Right lobe of liver (tissue), 4 donors: Measurements from ENCODE around the gene KCNAB1.

Source experiments
- POLR2A ChIP-seq: fragments of 450-650 bp; IDR thresholded peaks from one replicate; pipeline ENCODE4 v1.6.1; 2017; ENCODE audit warnings: antibody characterized with exemption, mild to moderate bottlenecking
- TF ChIP-seq, protein P1 (sequence below), 4 donors: fragments of 200-600 bp in 3 of 4; fragments of 450-650 bp in 1 of 4; IDR thresholded peaks; one replicate each; pipeline versions ENCODE4 v1.5.1 to v1.8.0; 2016 to 2022; ENCODE audit warnings: antibody characterized with exemption in 4 of 4, mild to moderate bottlenecking in 2 of 4
- donor health status: DM: no; HTN: no; CAD: no.
- donor health status: DM: no; HTN: no; CAD: no.
- donor health status: DM: no; HTN: yes; CAD: no.

DNA sequence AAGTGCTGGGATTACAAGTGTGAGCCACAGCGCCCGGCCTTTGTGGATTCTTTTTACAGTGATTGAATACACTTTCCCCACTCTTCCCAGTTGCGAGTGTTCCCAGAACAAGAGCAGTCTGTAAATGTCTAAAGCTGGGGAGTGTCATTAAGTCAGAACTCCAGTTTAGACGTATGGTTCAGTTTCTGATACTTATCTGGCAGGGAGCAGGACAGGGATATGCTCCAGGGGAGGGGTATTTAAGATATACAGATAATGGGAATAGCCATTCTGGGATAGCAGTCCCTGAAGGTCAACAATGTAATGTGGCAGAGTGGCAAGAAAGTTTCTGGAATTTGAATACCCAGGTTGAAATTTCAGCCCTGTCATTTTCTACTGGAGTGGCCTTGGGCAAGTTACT, 270.5 kb downstream of the KCNAB1 start:
- TF ChIP-seq POLR2A = no peak
- TF ChIP-seq, protein P1, sequence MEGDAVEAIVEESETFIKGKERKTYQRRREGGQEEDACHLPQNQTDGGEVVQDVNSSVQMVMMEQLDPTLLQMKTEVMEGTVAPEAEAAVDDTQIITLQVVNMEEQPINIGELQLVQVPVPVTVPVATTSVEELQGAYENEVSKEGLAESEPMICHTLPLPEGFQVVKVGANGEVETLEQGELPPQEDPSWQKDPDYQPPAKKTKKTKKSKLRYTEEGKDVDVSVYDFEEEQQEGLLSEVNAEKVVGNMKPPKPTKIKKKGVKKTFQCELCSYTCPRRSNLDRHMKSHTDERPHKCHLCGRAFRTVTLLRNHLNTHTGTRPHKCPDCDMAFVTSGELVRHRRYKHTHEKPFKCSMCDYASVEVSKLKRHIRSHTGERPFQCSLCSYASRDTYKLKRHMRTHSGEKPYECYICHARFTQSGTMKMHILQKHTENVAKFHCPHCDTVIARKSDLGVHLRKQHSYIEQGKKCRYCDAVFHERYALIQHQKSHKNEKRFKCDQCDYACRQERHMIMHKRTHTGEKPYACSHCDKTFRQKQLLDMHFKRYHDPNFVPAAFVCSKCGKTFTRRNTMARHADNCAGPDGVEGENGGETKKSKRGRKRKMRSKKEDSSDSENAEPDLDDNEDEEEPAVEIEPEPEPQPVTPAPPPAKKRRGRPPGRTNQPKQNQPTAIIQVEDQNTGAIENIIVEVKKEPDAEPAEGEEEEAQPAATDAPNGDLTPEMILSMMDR (IDR thresholded peaks at IDR 0.05) = no peak
